ENCODE measurements around the gene SLC22A1. TPM values are rescaled to one million over a fixed set of nuclear protein-coding genes. Genes with fewer than 3 reads are reported as not detected.

SLC22A1 gene
- polyA plus RNA-seq, 5 donors = 0.30 to 0.54 (median 0.36) TPM; not detected in 1

DNA sequence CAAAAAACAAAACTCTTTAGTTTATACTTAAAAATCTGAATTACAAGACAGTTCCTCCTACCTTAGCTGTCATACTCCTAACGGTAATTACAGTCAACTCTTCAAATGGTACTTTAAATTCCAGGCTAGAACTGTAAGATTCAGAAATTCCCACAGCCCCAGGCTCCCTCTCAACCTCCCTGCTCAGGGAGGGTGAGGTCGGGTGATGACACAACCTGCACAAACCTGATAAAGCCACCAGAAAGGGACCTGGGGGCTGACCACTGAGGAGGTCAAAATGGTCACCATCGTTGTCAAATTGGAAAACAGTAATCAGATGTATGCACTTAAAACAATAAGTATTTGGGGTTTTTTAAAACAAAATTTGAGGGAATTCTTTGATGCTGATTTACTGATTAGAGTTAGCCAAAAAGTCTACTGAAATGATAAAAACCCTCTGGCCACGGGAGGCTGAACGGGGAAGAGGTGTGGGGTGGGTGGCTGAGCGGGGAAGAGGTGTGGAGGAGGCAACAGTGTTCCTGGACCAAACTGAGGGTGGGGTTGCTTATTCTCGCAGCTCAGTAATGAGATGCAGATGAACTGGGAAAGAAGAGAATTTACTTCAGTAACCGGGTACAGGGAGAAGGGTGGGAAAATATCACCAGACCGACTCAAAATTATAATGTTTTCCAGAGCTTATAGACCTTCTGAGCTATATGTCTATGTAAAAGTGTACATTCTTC lies 52.4 kb downstream of the SLC22A1 start:
- no peak for DNase-seq

DNA sequence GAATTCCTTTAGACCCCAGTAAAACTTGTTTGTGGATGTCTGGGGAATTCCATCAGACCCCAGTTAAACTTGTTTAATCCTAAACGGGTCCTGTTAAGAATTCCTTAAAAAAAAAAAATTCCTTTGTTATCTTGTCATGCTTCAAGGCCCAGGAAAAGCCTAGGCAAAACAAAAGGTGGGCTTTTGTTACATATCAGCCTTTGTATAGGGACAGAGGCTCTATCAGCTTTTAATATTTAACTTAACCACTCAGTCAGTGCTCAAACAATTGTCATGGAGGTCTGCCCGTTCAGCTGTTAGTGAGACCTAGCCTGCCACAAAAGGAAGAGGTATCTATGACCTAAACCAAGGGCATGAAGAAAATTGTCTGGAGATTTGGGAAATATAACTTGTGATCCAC lies 53.1 kb downstream of the SLC22A1 start:
- no peak for DNase-seq

DNA sequence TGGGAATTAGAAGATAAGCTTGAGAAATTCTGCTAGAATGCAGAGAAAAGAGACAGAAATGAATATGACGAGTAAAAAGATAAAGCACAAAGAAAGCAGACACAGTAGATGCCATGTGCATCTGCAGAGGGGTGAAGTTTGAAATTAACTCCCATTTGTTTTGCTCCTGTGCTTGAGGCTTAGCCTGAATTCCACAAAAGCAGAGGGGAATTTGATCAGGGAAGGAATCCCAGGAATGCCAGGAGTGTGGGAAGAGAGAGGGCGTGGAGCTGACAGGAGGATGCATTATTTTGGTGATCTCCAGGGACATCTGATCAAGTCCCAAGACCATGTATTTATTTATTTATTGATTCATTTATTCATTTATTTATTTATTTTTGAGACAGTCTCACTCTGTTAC lies 55.6 kb downstream of the SLC22A1 start:
- no peak for DNase-seq

DNA sequence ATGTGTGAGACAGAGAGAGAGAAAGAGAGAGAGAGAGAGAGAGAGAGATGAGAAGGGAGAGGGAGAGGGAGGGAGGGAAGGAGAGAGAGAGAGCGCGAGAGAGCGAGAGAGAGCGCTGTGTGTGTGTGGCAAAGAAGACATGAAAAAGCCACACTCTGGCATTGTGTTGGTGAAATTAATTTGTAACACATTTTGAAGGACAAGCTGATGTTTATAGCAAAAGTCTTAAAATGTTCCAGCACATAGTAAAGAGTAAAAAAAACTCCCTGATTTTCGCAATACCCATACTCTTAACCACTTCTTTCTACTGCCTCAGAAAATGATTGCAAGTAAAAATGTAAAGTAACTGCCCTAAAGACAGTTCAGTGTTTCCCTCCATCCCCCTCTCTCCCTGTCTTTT lies 56.7 kb downstream of the SLC22A1 start:
- no peak for DNase-seq

DNA sequence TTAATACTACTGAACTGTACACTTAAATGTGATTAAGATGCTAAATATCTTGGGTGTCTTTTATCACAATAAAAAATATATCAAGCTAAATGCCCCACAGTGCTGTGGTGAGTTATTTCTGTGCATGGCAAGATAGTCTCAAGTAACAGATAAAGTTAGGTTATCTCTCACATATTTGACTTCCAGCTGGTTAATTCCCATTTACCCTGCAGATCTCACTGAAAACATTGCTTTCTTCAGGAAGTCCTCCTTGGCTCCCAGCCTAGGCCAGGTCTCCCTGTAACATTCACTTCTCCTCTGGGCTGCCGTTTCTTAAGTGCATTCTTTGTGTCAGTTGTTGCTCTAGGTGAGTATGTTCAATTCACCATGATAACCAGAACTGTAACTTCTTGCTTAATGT lies 59.1 kb downstream of the SLC22A1 start:
- no peak for DNase-seq

DNA sequence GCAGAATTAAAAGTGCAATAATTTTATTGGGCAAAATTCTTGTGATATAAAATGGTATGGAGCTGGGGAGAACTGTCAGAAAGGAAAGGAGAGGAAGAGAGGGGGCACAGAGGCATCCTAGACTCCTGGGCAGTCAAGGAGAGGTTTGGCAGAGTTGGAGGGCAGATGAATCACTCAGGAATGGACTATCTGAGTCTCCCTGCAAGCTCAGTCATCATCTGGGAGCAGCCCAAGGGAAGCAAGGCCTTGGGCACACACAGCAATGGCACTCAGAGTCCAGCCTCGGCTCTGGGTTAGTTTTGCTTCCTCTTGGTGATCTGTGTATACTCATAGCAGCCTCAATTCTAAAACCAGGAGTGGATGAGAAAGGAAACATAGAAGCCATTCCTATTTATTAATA lies 67.2 kb downstream of the SLC22A1 start:
- no peak for DNase-seq

DNA sequence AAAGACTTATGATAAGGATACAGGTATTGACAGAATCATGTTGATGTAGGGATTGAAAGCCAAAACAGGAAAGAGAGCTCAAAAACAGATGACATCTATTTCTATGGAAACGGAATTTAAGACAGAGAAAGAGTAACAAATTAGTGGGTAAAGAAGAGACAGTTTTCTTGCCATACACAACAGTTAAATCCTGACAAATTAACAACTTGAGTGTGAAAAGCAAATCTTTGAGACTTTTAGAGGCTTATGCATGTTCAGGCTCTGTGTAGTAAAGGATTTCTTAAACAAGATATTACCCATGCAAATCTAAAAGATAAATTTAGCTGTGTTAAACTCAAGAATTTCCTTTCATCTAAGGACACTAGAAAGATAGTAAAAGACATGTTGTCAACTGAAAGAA lies 68.5 kb downstream of the SLC22A1 start:
- DNase-seq = no peak

DNA sequence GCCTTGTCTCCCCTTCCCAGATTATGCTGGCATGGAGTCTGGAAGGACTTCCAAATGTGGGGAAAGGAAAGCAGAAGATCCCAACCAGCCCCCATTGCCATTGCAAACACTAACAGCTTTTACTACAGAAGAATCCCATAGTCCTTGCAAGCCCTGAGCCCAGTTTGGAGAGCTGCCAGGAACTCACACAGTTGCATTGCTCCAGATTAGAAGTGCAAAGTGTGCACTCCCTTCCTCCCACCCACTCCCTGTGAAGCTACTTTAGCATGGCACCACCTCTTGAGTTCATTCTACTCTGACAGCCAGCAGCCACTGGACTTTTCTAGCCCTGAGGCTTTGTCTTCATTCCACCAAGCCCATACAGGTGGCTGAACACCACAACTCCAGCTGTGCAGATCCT lies 69.4 kb downstream of the SLC22A1 start:
- no peak for DNase-seq

DNA sequence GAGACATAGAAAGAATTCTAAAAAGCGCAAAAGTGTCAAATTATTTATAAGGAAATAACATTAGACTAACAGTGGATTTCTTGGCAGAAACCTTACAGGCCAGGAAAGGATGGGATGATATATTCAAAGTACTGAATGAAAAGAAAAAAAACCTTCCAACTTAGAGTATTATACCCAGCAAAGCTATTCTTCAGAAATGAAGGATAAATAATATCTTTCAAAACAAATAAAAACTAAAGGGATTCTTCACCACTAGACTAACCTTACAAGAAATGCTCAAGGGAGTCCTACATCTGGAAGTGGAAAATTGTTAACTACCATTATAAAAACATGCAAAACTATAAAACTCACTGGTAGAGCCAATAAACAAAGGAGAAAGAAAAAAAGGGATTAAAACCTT lies 71.2 kb downstream of the SLC22A1 start:
- DNase-seq = no peak

DNA sequence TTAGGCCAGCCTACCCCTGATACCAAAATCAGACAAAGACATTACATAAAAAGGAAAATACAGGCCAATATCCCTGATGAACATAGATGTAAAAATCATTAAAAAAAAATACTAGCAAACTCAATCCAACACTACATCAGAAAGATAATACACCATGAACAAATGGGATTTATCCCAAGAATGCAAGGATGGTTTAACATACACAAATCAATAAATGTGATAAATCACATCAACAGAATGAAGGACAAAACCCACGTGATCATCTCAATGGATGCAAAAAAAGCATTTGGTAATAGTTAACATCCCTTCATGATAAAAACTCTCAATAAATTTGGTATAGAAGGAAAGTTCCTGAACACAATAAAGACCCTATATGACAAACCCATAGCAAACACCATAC lies 73.2 kb downstream of the SLC22A1 start:
- DNase-seq = no peak

DNA sequence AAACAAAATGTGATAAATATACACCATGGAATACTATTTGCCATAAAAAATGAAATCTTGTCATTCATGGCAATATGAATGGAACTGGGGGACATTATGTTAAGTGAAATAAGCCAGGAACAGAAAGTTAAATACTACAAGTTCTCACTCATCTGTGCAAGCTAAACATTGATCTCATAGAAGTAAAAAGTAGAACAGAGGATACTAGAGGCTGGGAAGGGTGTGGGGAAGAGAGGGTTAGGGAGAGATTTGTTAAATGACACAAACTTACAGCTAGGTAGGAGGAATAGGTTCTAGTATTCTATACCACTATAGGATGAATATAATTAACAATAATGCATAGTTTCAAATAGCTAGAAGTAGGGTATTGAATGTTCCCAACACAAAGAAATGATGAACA lies 76.0 kb downstream of the SLC22A1 start:
- DNase-seq = no peak

DNA sequence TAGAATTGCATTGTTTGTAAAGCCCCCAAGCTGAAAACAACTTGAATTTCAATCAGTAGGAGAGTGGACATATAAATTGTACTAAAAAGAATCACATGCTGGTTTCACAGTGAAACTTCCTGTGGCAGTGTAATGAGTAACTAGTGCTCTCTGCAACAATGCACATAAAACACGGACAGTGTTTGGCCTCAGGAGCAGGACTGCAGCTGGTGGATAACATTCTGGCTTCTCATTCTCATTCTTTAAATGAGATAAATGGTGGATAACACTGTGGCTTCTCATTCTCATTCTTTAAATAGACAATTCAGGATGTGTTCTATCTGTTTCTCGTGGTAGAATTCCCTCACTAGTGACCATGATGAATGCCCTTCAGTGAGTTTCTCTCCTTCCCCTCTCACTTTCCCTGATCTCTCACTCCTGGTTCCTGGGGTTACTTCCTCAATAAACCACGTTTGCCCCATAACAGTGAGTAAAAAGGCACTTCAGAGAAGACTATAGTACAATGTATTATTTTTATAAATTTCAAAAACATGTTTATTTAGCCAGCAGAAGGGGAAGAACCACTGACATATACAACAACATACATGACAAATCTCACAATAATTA lies 77.1 kb downstream of the SLC22A1 start:
- no peak for DNase-seq

DNA sequence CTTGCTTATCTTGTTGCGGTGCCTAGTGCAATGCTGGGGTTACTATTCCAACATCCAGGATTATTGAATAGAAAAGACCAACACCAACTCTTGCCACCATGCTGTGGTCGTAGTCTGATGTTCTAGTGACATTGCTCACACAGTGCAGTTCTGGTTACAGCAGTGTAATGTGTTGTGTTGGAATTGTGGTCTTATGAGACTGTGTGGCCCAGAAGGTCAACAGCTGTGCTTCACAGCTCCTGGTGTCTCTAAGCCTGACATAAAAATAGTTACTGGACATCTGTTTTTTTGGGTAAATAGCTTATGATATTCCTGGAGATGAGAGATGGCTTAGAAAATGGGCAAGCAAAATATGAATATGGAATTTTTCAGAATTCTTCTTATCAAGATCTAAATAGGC lies 79.4 kb downstream of the SLC22A1 start:
- no peak for DNase-seq

DNA sequence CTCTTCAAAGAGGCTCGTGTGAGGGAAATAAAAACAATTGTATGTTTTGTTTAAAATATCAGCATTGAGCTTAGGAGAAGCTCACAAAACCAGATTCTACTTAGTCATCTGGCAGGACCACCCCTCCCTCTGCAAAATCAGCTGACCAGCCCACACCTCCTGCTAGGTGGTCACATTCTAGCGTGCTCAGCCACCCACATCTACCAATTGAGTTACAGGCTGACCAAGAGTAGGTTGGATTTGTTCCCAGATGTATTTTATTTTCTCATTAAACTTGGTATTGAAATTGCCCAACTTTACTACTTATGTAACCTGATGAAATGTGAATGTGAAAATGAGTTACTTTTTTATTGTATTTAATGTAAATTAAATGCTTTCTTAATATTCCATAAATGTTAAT lies 80.8 kb downstream of the SLC22A1 start:
- peak in 1 of 2 donors; percentile 35 for DNase-seq

DNA sequence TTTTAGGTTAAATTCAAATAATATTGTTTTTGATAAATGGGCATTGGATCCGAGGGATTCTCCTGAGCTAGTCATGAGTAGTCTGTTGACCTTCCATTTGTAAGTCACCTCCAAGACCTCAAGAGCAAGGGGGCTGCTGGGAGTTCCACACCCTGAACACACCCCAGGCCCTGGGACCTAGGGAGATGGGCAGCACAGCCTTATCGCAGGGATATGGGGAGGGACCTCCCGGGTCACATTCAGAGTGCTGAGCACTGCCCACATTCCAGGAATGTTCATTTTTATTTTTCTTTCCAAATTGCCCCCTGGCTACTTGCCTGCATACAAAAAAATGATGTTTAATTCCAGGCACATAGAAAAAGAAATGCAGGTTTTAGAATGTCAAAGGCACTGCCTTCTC lies 81.5 kb downstream of the SLC22A1 start:
- DNase-seq = no peak

DNA sequence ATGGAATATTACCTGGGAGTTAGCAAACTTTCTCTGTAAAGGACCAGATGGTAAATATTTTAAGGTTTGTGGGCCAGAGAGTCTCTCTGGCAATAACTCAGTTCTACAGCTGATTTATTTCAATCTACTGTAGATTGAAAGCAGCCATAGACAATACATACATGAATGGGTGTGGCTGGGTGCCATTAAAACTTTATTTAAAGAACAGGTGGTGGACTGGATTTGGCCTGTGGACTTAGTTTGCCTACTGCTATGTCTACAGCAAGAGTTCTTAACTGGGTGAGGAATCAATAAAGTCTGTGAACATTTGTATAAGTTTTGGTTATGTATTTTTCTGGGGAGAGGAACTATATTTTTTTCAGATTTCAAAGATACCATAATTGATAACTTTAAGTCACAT lies 81.9 kb downstream of the SLC22A1 start:
- DNase-seq = no peak

DNA sequence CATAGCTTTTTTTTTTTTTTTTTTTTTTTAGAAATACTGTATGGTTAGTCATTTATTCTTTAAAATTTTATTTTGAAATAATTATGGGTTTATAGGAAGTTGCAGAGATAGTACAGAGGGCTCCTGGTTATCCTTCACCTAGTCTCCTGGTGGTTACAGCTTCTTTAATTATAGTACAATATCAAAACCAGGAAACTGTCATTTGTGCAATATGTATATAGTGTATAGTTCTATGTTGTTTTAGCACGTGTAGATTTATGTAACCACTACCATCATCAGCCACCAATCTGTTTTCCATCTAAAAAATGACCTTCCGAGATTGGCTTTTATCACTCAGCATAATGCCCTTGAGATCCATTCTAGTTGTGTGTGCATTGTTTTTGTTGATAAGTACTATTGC lies 82.3 kb downstream of the SLC22A1 start:
- DNase-seq = no peak

DNA sequence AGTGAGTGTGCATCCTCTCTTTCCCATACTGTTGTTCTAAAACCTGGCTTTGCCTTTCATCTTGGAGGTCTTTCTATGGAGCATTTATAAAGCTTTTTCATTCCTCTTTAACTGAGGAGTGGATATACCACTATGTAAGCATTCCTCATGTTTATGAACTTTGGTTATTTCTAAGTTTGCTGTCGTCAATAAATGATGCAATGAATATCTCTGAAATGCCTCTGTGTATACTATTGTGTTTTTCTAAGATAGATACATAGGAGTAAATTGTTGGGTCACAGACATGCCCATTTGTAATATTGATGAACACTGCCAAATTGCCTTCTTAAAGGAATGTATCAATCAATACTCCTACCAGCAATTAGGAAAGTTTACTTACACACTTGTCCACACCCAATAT lies 83.1 kb downstream of the SLC22A1 start:
- DNase-seq = no peak

DNA sequence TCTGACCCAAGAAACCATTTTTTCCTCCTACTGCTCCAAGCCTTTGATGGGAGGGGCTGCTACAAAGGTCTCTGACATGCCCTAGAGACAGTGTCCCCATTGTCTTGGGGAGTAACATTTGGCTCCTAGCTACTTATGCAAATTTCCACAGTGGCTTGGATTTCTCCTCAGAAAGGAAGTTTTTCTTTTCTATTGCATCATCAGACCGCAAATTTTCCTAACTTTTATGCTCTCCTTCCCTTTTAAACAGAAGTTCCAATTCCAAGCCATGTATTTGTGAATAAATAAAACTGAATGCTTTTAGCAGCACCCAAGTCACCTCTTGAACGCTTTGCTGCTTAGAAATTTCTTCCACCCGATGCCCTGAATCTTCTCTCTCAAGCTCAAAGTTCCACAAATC lies 86.0 kb downstream of the SLC22A1 start:
- no peak for DNase-seq

Other genes starting within 250 kb of the SLC22A1 start
- gene MAS1, start 230.8 kb upstream of the SLC22A1 start, polyA plus RNA-seq (ENCODE audit: insufficient read depth in 1 of 5, insufficient read length in 5 of 5, low replicate concordance in 1 of 5) = under 1 TPM; 0.03 to 0.06 (median 0.03) TPM
- gene IGF2R, start 152.7 kb upstream of the SLC22A1 start, polyA plus RNA-seq (ENCODE audit: insufficient read depth in 1 of 5, insufficient read length in 5 of 5, low replicate concordance in 1 of 5) = 10 to 100 TPM; 44.1 to 64.2 (median 52.2) TPM
- gene SLC22A2, start 137.0 kb downstream of the SLC22A1 start, polyA plus RNA-seq (ENCODE audit: insufficient read depth in 1 of 5, insufficient read length in 5 of 5, low replicate concordance in 1 of 5) = under 1 TPM in 1 of 5 donors, not detected in 4; 0.09 TPM
- 10 to 100 TPM; 20.2 to 42.1 (median 31.5) TPM for gene SLC22A3, start 226.6 kb downstream of the SLC22A1 start, polyA plus RNA-seq (ENCODE audit: insufficient read depth in 1 of 5, insufficient read length in 5 of 5, low replicate concordance in 1 of 5)